ENCODE data around the gene NOX5. TPM values are rescaled to one million over a fixed set of nuclear protein-coding genes. Genes with fewer than 3 reads are reported as not detected.

NOX5 gene
- total RNA-seq, 3 donors from 2014 or later (not counting 1 experiment from before 2014, with no cell fraction given), result 0.20 TPM; not detected in 2

DNA sequence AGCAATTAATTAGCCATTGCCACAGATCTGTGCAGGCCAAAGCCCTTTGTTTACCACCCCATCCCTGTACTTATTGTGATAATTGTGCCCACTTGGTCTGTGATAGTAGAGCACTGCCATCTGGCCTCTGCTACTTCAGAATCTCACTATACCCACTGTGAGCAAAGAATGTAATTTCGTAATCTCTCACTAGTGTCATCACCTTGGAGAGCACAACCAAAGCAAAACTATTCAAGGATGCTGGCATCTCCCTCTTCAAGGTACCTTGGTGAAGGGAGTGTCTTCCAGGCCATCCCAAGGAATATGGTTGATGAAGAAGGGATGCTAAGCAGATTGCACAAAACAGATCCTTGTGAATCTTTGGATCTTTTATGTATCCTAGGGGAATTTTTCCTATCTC lies 34.7 kb upstream of the NOX5 start:
- Histone ChIP-seq H3K4me1 (ENCODE audit: control insufficient read depth, insufficient read depth, low read length) (no peaks in the 10 kb centered on the region), H3K27ac (ENCODE audit: low read length) (no peak overlapping the region), H3K4me3 (ENCODE audit: low read length) (no peak overlapping the region), H3K36me3 (ENCODE audit: control insufficient read depth, insufficient read depth, low read length) (no peaks in the 10 kb centered on the region), H3K27me3 (ENCODE audit: control insufficient read depth, insufficient read depth, low read length) (no peaks in the 10 kb centered on the region), H3K9me3 (ENCODE audit: control insufficient read depth, insufficient read depth, low read length) (no peaks in the 10 kb centered on the region)
- Mint-ChIP-seq H3K4me1 (no peaks in the 10 kb centered on the region), H3K27me3 (ENCODE audit: low read depth in 2 of 2) (peaks cover 0 to 28% of the 10 kb centered on the region in 2 donors), H3K4me3 (no peak overlapping the region), H3K27ac (no peak overlapping the region), H3K9me3 (no peaks in the 10 kb centered on the region), H3K36me3 (peaks cover 14% of the 10 kb centered on the region)
- no peak for DNase-seq
- intact Hi-C loops (cut with micrococcal nuclease), result no loop called here
- ATAC-seq, result no peak
- TF ChIP-seq CTCF (IDR thresholded peaks at IDR 0.05), result no peak
- whole genome bisulfite sequencing (ENCODE audit: insufficient coverage), result no CpG with 5 or more reads among the region's 1 CpG

GRCh38 chr15:68980786-68981185 lies 33.7 kb upstream of the NOX5 start:
- no peak overlapping the region for H3K4me3 ChIP-seq (ENCODE audit: low read length)
- H3K9me3 ChIP-seq (ENCODE audit: control insufficient read depth, insufficient read depth, low read length), result no peaks in the 10 kb centered on the region
- H3K4me1 ChIP-seq (ENCODE audit: control insufficient read depth, insufficient read depth, low read length), result no peaks in the 10 kb centered on the region
- Mint-ChIP-seq H3K4me1 (no peaks in the 10 kb centered on the region), H3K27me3 (ENCODE audit: low read depth in 2 of 2) (peaks cover 0 to 28% of the 10 kb centered on the region in 2 donors), H3K4me3 (no peak overlapping the region), H3K9me3 (no peaks in the 10 kb centered on the region), H3K27ac (no peak overlapping the region), H3K36me3 (peaks cover 14% of the 10 kb centered on the region)
- no peak for ATAC-seq
- no peak for TF ChIP-seq CTCF (IDR thresholded peaks at IDR 0.05)
- no peaks in the 10 kb centered on the region for H3K27me3 ChIP-seq (ENCODE audit: control insufficient read depth, insufficient read depth, low read length)
- DNase-seq, result no peak
- H3K36me3 ChIP-seq (ENCODE audit: control insufficient read depth, insufficient read depth, low read length), result no peaks in the 10 kb centered on the region
- intact Hi-C loops (cut with micrococcal nuclease), result no loop called here
- no peak overlapping the region for H3K27ac ChIP-seq (ENCODE audit: low read length)

DNA sequence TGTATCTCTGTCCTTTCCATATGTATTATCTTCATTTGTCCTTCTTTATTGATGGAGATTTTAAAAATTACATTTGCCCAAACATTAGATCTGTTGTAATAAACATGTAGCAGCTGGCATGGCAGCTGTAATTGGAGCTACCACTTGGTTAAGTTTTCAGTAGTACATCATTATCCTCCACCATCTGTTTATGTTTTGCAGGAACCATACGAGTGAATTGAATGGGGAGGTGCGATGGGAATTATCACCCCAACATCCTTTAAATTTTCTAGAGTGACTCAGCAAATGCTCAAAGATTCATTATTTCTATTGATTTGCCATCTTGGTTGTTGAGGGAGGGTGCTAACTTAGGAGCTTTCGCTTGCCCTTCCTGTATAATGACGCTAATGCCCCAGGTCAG lies 32.6 kb upstream of the NOX5 start:
- ATAC-seq, result no peak
- TF ChIP-seq CTCF (IDR thresholded peaks at IDR 0.05), result no peak

GRCh38 chr15:68982976-68983563 lies 31.4 kb upstream of the NOX5 start:
- H3K4me1 ChIP-seq (ENCODE audit: control insufficient read depth, insufficient read depth, low read length), result no peaks in the 10 kb centered on the region
- H3K27me3 Mint-ChIP-seq (ENCODE audit: low read depth in 2 of 2), result peaks cover 0 to 26% of the 10 kb centered on the region in 2 donors
- 97% methylated on average over 2 of the region's 6 CpGs for WGBS (ENCODE audit: insufficient coverage)
- no peak overlapping the region for H3K27ac ChIP-seq (ENCODE audit: low read length)
- H3K4me3 ChIP-seq (ENCODE audit: low read length), result no peak overlapping the region
- intact Hi-C loops (cut with micrococcal nuclease), result no loop called here
- DNase-seq (no peak), ATAC-seq (no peak)
- H3K27ac Mint-ChIP-seq, result no peak overlapping the region
- H3K36me3 Mint-ChIP-seq, result no peaks in the 10 kb centered on the region
- H3K4me1 Mint-ChIP-seq, result no peaks in the 10 kb centered on the region
- H3K4me3 Mint-ChIP-seq, result no peak overlapping the region
- H3K9me3 ChIP-seq (ENCODE audit: control insufficient read depth, insufficient read depth, low read length), result no peaks in the 10 kb centered on the region
- no peaks in the 10 kb centered on the region for H3K36me3 ChIP-seq (ENCODE audit: control insufficient read depth, insufficient read depth, low read length)
- no peaks in the 10 kb centered on the region for H3K27me3 ChIP-seq (ENCODE audit: control insufficient read depth, insufficient read depth, low read length)
- TF ChIP-seq CTCF (IDR thresholded peaks at IDR 0.05), result no peak
- no peaks in the 10 kb centered on the region for H3K9me3 Mint-ChIP-seq

More for the DNA sequence above, 32.6 kb upstream of the NOX5 start:
- Histone ChIP-seq H3K27ac (ENCODE audit: low read length) (no peak overlapping the region), H3K36me3 (ENCODE audit: control insufficient read depth, insufficient read depth, low read length) (no peaks in the 10 kb centered on the region), H3K4me3 (ENCODE audit: low read length) (no peak overlapping the region), H3K27me3 (ENCODE audit: control insufficient read depth, insufficient read depth, low read length) (no peaks in the 10 kb centered on the region), H3K4me1 (ENCODE audit: control insufficient read depth, insufficient read depth, low read length) (no peaks in the 10 kb centered on the region), H3K9me3 (ENCODE audit: control insufficient read depth, insufficient read depth, low read length) (no peaks in the 10 kb centered on the region)
- no peak overlapping the region for H3K27ac Mint-ChIP-seq
- no peak overlapping the region for H3K4me3 Mint-ChIP-seq
- intact Hi-C loops (cut with micrococcal nuclease), result no loop called here
- DNase-seq, result no peak
- H3K9me3 Mint-ChIP-seq, result no peaks in the 10 kb centered on the region
- H3K27me3 Mint-ChIP-seq (ENCODE audit: low read depth in 2 of 2), result peaks cover 0 to 24% of the 10 kb centered on the region in 2 donors
- H3K36me3 Mint-ChIP-seq, result peaks cover 11% of the 10 kb centered on the region
- no peaks in the 10 kb centered on the region for H3K4me1 Mint-ChIP-seq
- WGBS (ENCODE audit: insufficient coverage), result 100% methylated on average over 2 of the region's 4 CpGs
